Loucy (cell line): ENCODE measurements around the gene CACNB1.

Experiments used
- EZH2phosphoT487 ChIP-seq: fragments of 200-600 bp; IDR thresholded peaks from 2 replicates; pipeline ENCODE4 v1.6.1; 2018; ENCODE audit warnings: antibody characterized with exemption, mild to moderate bottlenecking, moderate library complexity, borderline replicate concordance
- TF ChIP-seq, protein P1 (sequence below): fragments of 200-600 bp; sonication (generic); conservative IDR thresholded peaks from 2 replicates; pipeline ENCODE4 v1.5.1; 2014; ENCODE audit warnings: mild to moderate bottlenecking, antibody characterized with exemption, low read length

DNA sequence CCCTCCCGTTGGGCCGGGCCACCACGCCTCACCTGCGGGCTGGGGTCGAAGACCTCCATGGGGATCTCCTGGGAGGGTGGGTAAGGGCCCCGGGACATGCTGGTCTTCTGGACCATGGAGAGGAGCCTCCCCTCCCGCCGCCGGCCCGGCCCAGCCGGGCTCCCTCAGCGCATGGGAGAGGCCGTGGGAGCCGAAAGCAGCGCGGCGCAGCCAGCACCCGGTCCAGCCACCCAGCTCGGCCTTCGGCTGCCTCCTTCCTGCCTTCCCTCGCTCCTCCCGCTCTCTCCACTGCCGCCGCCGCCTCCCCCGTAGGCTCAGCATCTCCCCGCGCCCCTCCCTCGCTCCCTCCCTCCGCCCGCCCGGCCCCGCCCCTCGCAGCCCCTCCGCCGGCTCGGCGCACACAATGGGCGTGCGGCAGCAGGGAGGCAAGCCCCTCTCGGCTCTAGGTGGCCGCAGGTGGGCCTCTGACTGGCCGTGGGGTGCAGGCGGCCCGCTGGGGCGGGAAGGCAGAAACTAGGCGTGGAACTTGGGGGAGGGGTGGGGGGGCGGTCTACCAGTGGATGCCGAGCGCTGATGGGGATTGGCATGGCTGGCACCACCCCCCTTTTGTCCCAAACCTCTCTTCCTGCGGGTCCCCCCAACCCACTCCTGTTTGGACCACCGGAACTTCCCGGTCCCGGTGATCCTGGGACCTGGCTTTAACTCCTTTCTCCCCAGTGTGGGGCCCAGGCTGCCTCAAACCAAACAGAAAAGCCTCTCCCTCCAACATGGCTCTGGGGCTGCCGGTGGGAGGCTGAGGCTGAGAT is at the start of gene CACNB1:
- TF ChIP-seq, protein P1, sequence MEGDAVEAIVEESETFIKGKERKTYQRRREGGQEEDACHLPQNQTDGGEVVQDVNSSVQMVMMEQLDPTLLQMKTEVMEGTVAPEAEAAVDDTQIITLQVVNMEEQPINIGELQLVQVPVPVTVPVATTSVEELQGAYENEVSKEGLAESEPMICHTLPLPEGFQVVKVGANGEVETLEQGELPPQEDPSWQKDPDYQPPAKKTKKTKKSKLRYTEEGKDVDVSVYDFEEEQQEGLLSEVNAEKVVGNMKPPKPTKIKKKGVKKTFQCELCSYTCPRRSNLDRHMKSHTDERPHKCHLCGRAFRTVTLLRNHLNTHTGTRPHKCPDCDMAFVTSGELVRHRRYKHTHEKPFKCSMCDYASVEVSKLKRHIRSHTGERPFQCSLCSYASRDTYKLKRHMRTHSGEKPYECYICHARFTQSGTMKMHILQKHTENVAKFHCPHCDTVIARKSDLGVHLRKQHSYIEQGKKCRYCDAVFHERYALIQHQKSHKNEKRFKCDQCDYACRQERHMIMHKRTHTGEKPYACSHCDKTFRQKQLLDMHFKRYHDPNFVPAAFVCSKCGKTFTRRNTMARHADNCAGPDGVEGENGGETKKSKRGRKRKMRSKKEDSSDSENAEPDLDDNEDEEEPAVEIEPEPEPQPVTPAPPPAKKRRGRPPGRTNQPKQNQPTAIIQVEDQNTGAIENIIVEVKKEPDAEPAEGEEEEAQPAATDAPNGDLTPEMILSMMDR: no peak
- no peak for TF ChIP-seq EZH2phosphoT487
